Right hindlimb (tissue), 1 donor: ENCODE results near the gene GPR55.

Source experiments
- DNase-seq: peaks from one replicate; pipeline ENCODE4 v3.0.0-alpha.2; 2018

GPR55 gene

DNA sequence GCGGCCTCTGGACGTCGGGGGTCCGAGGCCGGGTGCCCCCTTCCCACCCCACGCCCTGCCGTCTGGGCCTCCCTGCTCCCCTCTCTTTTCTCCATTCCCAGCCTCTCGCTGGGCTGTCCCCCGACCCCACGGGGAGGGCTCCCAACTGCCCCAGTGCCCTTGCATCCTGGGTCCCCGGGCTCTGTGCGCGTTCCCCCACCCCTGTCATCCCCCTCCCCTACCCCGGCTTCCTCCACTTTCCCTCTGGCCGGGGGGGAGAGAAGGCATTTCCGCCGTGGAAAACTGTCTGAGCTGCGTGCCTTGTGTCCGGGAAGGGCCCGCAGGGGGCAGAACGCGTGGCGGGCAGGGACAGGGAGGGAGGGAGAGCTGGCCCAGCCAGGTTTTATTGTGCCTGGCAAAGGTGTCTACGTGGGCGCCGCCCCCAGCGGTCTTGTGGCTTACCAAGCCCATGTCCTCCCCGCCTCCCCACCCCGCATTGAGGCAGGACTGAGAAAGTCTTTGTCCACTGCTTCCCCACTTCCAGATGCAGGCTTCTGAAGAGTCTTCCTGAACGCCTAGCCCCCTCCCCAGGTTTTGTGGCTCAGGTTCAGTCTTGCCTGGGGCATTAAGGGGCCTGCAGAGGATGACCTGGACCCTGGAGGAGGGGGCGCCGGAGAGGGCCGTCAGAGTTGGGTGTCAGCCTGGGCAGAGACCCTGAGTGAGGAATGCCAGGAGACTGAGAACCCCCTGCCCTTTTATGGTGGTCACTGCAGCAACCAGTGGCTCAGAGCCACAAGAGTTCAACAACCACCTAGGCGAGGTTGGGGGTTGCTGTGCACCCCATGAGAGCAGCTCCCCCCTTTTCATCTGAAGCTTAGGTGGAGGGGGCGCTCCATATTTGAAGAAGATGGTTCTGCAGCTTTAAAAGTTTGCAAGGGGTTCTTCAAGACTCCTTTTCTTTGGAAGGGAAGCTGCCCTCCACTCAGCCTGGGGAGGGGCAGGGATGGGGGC, 59.0 kb downstream of the GPR55 start:
- DNase-seq = peak; percentile 66

DNA sequence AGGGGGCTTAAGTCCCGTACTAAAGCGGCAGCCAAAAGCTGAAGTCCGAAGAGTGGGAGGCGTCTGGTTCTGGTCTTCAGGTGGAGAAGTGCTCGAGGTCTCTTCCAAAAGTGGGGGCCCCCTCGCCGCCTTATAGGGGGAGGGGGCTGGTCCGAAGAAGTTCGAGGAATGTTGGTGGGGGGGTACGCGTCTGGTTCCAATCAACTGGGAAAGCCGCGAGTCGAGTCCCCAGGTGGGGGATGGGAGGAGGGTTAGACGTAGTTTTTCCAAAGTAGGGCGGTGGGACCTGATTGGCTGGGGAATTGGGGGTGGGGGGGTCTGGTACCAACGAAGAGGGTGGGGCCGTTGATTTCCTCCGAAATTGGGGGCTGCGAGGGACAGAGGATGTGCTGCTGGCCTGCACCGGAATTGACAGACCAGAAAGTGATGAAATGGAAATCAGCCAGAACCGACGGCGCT, 59.7 kb downstream of the GPR55 start:
- DNase-seq = peak; percentile 61

DNA sequence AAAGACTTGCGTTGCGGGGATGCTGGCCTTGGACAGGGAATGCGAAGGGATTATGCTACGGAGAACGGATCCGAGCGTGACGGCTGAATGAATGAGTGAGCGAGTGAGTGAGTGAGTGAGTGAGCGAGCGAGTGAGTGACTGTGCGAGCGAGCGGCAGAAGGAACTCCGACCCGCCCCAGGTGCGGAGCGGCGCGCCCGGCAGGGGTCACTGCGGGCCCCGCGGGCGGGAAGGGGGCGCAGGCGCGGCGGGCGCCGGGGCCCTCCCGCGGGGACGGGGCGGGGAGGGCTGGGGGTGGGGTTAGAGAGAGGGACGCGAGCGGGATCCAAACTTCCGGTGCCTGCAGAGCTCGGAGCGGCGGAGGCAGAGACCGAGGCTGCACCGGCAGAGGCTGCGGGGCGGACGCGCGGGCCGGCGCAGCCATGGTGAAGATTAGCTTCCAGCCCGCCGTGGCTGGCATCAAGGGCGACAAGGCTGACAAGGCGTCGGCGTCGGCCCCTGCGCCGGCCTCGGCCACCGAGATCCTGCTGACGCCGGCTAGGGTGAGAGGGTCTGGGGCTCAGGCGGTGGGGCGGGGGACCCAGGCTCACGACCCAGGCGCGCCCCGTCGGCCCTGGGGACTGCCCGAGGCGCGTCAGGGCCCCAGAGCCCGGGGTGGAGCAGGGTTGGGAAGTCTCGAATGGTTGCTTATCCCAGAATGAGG, 60.3 kb downstream of the GPR55 start, which contains the start of gene ITM2C:
ITM2C (plus strand) TSS at position 338 of the 702 bp plus-strand sequence; CDS start at position 422, 84 bp downstream.
- DNase-seq = peak; percentile 90

DNA sequence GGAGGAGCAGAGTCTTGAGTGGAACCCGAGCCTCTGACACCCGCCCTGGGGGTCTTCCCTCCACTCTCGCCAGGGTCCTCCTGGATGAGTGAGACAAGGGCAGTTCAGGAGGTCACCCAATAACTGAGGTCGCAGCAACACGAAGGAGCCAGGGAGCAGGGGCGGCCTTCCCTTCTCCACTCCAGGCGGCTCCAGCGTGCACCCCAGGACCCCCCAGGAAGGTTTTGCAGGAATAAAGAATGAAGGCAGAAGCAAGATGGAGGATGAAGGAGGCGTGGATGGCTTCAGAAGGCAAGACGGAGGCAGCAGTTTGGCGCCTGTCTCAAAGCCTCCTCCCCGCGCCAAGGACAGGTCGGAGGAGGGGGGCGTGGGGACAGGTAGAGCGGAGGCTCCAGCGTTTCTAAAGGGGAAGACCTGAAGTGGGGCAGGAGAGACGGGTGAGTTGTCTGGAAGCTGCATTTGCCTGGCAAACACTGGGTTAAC, 60.9 kb downstream of the GPR55 start:
- DNase-seq = no peak

DNA sequence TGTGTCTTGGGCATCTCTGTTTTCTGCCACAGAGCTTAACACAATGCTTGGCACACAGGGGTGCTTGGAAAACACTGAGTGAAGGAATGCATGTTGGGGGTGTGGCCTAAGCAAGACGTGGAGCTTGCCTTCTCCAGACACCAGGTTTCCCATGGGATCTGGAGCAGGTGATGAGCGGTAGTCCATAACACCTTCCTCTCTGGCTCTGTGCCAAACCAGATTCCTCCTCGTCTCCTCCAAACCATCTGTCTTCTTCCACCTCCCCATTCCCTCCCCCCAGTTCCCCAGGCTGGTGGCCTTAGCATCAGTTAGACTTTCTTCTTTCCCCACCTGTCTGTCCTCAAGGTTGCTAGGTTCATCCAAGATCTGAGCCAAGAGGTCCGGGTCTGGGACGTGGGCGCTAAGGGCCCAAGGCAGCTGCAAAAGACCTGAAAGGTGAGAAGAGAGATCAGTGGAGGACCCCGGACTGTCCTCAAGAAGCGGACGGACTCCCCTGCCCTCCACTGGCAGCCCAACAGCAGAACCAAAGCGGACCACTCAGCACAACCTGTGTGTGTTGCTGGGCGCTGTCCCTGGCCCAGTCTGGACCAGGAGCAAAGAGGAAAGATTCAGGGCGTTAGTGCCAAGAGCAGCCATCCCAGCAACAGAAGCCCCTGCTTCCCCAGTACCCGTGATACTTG, 61.5 kb downstream of the GPR55 start:
- DNase-seq = no peak

DNA sequence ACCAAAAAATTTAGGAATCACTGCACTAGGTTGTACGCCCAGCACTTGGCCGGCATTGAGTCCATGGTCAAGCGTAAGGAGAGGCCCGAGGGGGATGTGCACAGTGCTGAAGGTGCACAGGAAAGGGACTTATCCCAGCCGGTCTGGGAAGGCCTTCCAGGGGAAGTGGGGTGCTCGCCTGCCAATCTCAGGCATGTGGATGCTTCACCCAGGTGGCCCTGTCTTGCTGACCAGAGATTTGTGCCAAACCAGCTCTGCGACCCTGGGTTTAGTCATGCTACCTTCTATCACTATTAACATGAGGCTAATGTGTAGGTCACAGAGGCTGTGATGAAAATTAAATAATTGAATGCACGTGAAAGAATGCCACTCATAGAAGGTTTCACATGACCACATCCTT, 62.0 kb downstream of the GPR55 start:
- DNase-seq = no peak

DNA sequence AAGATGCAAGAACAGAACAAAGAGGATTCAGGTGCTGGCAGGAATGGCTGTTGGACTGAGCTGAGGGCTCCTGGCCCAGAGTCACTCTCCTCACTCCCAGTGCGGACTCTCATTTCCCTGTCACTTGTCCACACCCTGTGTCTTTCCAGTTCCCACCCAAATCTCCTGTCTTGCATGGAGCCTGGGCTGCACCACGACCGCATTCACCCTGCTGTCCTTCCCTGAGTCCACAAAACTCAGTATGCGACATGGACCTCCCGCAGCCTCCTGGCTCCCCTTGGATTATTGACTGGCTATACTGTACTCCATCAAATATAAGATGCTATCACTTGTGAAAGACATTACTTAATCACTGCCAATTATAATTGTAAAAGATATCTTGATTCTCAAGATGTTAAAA, 62.8 kb downstream of the GPR55 start:
- no peak for DNase-seq

DNA sequence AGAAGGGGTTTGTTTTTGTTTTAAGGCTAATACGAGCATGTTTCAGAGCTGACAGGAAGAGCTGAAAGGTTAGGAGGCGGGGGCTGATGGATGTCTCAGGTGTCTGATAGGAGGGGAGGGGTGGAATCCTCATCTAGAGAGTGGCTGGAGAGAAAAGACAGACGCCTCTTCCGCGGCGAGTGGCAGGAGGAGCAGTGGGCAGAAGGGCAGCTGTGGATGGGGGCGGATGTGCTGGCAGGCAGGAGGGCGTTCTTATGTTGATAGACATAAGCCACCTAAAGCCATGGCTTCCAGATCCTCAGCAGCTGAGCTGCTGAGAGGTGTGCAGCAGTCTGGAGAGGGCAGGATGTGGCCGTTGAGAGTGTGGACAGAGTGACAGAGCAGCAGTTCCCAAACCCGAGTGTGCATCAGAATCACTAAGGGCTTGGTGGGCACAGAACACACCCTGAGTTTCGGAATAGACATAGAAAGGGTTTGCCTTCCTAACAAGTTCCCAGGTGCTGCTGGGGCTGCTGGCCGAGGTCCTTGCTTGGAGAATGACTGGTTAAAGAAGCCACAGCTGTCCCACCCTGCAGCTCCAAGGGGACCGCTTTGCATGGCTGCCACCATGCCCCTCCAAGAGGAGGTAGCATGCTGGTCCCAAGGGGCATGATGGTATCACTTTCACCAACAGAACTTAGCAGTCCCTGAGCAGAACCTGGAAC, 63.3 kb downstream of the GPR55 start:
- DNase-seq = no peak
